Measurements from ENCODE around the gene EEA1.

EEA1 gene

DNA sequence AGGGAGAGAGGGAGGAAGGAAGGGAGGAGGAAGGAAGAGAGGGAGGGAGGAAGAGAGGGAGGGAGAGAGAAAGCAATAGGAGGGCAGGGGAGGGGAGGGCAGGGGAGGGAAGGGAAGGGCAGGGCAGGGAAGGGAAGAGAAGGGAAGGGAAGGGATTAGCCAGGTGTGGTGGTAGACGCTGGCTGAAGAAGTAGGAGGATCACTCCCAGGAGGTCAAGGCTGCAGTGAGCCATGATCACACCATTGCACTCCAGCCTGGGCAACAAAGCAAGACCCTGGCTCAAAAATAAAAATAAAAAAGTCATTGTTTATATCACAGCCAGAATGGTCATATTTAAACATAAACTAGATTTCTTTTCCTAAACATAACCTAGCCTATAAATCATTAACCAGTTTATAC, 20.4 kb upstream of the EEA1 start:
- TF ChIP-seq, protein P1, sequence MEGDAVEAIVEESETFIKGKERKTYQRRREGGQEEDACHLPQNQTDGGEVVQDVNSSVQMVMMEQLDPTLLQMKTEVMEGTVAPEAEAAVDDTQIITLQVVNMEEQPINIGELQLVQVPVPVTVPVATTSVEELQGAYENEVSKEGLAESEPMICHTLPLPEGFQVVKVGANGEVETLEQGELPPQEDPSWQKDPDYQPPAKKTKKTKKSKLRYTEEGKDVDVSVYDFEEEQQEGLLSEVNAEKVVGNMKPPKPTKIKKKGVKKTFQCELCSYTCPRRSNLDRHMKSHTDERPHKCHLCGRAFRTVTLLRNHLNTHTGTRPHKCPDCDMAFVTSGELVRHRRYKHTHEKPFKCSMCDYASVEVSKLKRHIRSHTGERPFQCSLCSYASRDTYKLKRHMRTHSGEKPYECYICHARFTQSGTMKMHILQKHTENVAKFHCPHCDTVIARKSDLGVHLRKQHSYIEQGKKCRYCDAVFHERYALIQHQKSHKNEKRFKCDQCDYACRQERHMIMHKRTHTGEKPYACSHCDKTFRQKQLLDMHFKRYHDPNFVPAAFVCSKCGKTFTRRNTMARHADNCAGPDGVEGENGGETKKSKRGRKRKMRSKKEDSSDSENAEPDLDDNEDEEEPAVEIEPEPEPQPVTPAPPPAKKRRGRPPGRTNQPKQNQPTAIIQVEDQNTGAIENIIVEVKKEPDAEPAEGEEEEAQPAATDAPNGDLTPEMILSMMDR (conservative IDR thresholded peaks at IDR 0.05), result no peak

DNA sequence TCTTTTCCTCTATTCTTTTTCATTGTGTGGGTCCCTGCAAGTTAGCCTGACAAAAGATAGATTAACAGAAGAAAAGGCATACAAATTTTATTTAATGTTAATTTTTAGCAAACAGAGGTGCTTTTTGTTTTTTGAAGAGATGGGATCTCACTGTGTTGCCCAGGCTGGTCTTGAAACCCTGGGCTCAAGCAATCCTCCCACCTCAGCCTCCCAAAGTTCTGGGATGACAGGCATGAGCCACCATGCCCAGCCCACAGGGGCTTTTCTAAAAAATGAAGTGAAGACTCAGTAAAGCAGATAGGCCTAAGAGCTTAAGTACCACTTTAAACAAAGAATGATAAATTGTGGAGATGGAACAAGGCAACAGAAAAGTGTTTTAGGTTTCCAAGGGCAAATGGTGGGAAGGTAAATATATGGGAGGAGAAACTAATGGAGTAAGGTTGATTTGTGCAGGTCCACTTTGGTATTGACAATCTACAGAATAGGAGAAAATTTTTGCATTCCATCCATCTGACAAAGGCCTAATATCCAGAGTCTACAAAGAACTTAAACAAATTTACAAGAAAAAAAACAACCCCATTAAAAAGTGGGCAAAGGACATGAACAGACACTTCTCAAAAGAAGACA, 18.6 kb upstream of the EEA1 start:
- H3K27ac ChIP-seq, result no peak overlapping the region
- TF ChIP-seq, protein P1 (conservative IDR thresholded peaks at IDR 0.05), result no peak

More for the DNA sequence above, 20.4 kb upstream of the EEA1 start:
- H3K27ac ChIP-seq, result no peak overlapping the region

DNA sequence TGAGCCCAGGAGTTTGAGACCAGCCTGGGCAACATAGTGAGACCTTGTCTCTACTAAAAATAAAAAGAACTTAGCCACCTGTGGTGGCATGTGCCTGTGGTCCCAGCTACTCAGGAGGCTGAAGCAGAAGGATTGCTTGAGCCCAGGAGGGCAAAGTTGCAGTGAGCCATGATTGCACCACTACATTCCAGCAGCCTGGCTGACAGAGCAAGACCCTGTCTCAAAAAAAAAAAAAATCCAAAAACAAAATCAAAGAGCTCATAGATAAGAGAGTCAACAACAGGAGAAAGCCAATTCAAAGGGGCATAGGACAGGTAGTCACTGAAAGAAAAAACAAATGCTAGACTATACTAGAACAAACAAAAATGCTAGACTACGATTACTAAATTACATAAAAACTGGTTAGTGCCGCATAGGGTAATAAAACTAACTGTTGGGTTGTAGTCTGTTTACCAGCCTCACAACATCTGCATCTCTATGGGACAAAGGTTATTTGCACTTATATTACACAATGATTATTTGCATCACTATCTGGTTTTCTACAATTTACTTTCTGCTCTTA, 16.6 kb upstream of the EEA1 start:
- H3K27ac ChIP-seq, result no peak overlapping the region
- TF ChIP-seq, protein P1 (conservative IDR thresholded peaks at IDR 0.05), result no peak

DNA sequence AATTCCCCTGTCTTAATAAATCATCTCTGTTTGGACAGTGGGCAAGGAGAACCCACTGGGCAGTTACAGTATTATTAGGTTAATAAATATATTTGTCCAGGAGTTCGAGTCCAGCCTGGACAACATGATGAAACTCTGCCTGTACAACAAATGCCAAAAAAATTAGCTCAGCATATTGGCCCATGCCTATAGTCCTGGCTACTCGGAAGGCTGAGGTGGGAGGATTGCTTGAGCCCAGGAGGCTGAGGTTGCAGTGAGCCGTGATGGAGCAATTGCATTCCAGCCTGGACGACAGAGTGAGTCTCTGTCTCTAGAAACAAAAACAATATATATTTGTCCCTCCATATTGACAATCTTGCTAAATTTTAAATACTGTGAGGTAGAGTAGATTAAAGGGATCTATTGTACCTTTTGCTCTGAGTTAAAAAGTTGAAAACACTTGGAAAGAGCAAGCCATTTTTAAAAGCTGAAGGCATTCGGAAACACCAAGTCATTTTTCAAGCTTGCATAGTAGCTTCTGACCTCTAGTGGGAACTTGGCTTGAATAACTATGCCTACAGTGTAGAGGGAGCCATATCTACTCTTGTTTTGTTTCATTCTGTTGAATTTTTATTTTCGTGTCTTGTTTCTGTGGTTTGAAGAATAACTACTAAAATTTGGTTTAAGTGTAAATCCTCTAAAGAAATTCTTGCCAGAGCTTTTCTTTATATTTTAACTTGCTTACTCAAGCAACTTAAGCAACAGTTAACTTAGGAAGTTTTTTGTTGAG, 14.6 kb upstream of the EEA1 start:
- peak overlapping the region; percentile 18; the same call in 1 of the 2 replicates for H3K27ac ChIP-seq
- TF ChIP-seq, protein P1 (conservative IDR thresholded peaks at IDR 0.05), result no peak

DNA sequence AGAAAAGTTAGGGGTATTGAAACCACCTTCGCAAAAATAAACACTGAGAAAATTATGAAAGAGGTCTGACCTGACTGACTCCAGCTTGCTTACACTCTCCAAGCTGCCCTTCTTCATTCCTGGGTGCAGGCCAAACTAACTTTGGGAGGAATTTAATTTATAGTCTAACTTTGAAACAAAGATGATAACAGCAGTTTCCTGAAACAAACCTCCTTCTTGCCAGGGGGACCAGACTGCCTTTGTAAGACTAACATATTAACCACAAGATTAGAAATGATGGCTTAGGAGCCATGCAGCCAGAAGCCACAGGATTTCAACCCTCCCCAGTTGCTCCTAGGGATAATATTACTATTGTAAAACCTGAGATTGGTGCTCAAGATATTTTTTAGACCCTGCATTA, 13.8 kb upstream of the EEA1 start:
- TF ChIP-seq, protein P1 (conservative IDR thresholded peaks at IDR 0.05), result no peak
- peak overlapping the region; percentile 18; the same call in 1 of the 2 replicates for H3K27ac ChIP-seq

DNA sequence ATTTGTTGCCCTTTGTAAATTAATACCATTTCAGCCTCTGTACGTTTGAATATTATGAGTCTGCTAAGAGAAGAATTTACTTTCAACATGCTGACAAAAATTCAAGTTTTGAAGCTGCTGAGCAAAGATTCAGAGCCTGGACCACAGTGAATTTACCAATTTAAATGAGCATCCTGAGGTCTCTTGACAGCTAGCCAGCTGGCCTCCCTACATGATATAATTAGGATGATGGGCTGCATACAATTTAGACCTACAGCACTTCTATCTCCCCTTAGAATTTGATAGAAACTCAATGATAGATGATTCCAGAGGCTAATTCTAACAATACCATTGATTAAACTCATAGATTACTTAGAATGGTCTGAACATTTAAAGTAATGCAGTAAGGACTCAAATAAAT, 10.0 kb upstream of the EEA1 start:
- TF ChIP-seq, protein P1 (conservative IDR thresholded peaks at IDR 0.05), result no peak
- H3K27ac ChIP-seq, result no peak overlapping the region

DNA sequence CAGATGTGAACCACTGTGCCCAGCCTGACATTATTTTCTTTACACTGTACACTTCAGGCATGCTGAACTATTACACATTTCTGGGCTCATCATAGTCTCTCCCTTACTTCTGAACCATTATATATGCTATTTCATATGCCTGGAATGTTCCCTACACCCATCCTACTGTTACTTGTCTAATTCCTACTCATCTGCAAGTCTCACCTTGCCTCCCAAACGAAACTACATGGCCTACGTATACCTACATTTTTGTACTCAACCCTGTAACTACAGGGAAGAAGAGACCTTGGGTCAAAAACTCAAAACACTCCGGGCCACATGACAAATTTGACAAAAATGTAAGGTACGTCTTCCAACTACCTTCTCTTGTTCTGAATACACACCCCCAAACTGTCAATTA, 9.5 kb upstream of the EEA1 start:
- TF ChIP-seq, protein P1 (conservative IDR thresholded peaks at IDR 0.05), result no peak
- no peak overlapping the region for H3K27ac ChIP-seq
